ENCODE measurements around the gene NDUFAF2.

- TF ChIP-seq CTCF (conservative IDR thresholded peaks at IDR 0.05; ENCODE audit: low read depth in 2 of 2), result peak; percentile 80 to 89
- TF ChIP-seq REST (IDR thresholded peaks at IDR 0.05; ENCODE audit: unreplicated experiment), result no peak
- no peak for TF ChIP-seq EZH2 (IDR thresholded peaks at IDR 0.05; ENCODE audit: low read depth, unreplicated experiment)
- no peak for TF ChIP-seq CREB1 (CRISPR knock-in tag; IDR thresholded peaks at IDR 0.05; ENCODE audit: low read depth)
- TF ChIP-seq POLR2AphosphoS5 (IDR thresholded peaks at IDR 0.05; ENCODE audit: low read depth), result no peak
- TF ChIP-seq ZNF462 (CRISPR knock-in tag; IDR thresholded peaks at IDR 0.05), result no peak
- TF ChIP-seq EZH2phosphoT487 (IDR thresholded peaks at IDR 0.05; ENCODE audit: unreplicated experiment), result no peak
Observed at GRCh38 chr5:61055434-61056006, 110.5 kb downstream of the NDUFAF2 start.

Data from GM23338 (cell line).